HG03280 (cell line): ENCODE measurements around the gene GPR39.
"Not testable (repeated sequence)": the region's sequence is repeated elsewhere in the genome, so short reads cannot be mapped to it uniquely, and the experiment has no call there.

Experiments
- ATAC-seq: cut with Tn5 transposase; IDR thresholded peaks from one replicate; pipeline ENCODE4 v1.9.1; 2021; ENCODE audit warnings: mild to moderate bottlenecking, moderate library complexity; ENCODE audit not compliant: unreplicated experiment

GPR39 gene

GRCh38 chr2:132482821-132483220 is 66.2 kb downstream of the GPR39 start:
- ATAC-seq, result no peak

GRCh38 chr2:132484144-132484543 is 67.5 kb downstream of the GPR39 start:
- ATAC-seq, result no peak

- no peak for ATAC-seq
Observed at GRCh38 chr2:132488491-132488890, 71.9 kb downstream of the GPR39 start.

- no peak for ATAC-seq
Observed at GRCh38 chr2:132489150-132489549, 72.5 kb downstream of the GPR39 start.

- no peak for ATAC-seq
Observed at GRCh38 chr2:132495881-132496280, 79.3 kb downstream of the GPR39 start.

DNA sequence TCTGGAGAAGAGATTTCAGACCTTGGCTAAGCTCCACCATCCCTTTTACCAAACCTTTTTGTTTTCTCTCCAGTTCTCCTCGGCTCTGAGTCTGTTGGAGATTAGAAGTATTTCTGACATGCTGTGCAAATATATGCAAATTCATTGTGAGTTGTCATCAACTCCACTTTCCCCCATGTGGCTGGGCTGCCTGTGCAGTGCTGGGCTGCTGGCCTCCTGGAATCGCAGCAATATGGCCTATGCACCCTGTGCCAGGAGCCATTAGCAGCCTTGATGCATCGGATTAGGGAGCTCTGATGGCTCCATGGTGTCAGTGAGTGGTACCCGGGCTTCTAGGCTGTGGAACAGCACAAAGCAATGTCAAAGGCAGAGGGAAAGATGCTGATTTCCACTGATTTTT is 80.0 kb downstream of the GPR39 start:
- no peak for ATAC-seq

DNA sequence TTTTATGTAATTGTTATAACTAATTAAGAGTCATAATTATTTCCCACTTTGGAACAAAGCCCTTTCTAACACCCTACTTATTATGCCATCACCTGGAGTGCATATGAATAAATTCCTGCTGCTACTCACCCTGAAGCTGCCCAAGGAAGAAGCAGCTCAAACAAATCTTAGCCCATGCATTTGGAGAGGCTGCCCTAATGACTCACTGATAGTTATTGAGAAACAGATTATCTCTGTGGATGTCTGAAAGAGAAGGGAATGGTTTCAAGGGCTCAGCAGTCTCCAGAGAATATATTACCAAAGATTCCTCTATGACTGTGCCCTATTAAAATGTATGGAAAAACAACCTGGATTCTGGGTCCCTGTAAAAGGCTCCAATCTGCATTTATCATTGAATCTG is 81.0 kb downstream of the GPR39 start:
- no peak for ATAC-seq

DNA sequence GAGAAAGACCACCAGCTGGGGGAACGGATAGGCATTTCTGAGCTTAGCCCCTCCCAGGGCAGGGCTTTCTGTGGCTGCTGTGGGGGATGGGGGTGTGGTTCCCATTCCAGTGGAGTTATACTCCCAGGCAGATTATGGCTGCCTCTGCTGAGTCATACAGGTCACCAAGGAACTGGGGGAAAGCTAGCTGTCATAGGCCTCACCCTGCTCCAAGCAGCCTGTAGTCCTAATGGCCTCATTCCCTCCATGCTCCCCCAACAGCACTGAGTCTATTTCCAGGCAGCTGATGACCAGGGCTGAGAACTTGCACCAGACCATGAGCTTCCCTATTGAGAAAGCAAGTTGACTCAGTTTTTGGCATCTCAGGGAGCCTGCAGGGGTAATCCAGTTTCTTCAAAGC is 87.1 kb downstream of the GPR39 start:
- ATAC-seq, result no peak

- no peak for ATAC-seq
Observed at GRCh38 chr2:132515010-132515409, 98.4 kb downstream of the GPR39 start.

GRCh38 chr2:132517386-132517785 is 100.8 kb downstream of the GPR39 start:
- ATAC-seq, result no peak

DNA sequence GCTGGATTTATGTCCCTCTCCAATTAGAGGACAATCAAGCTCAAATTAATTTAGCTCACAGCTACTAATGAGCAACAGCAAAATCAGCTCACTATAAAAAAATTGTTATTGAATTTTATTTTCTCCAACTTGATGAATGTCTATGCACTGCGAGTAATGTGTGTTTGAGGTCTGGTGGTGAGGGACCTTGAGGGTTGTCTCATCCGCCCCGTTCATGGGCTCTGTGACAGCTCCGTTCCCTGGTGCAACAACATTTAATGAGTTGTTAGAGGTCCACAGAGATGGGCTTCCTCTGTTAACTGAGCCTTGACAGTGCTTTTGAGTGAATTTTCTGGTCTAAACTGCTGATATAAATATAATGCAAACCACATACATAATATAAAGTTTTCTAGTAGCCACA is 101.7 kb downstream of the GPR39 start:
- no peak for ATAC-seq

DNA sequence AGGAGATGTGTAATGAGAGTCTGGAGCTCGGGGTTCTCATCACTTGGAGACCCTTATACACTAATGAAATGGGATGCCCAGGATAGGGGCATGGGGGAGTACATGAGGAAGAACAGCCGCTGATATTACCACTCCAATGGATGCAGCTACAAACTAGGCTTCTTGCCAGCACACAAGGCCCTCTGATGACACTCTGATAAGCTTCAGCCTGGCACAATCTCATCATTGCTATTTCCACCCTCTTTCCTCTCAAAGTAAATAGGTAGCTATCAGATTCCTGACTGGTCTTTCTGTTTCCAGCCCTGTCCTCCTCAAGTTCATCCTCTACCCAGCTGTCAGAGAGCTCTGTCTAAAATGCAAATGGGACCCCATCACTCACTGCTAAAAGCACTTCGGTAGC is 103.0 kb downstream of the GPR39 start:
- ATAC-seq, result no peak

GRCh38 chr2:132521341-132521740 is 104.7 kb downstream of the GPR39 start:
- no peak for ATAC-seq

DNA sequence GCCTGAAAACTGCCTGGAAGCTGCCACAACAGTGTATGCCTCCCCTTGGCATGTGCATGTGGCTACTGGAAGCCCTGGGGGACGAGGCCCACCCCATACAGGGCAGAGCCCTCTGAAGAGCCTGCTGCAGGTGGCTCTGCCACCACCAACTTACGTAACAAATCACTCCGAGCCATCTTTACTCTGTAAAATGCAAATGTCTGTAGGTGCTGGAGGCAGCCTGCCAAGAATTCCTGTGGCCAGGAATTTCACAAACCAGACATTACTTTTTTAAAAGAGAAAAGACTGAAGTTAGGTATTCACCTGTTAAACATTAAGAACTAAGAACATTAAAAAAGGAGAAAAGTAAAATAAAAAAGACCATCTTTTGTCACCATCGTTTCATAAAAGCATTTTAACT is 106.3 kb downstream of the GPR39 start:
- ATAC-seq, result no peak

DNA sequence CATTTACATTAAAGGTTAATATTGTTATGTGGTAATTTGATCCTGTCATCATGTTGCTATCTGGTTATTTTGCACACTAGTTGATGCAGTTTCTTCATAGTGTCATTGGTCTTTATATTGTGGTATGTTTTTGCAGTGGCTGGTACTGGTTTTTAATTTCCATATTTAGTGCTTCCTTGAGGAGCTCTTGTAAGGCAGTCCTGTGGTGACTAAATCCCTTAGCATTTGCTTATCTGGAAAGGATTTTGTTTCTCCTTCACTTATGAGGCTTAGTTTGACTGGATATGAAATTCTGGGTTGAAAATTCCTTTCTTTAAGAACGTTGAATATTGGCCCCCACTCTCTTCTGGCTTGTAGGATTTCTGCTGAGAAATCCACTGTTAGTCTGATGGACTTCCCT is 120.5 kb downstream of the GPR39 start:
- ATAC-seq, result not testable (repeated sequence)

GRCh38 chr2:132538331-132538855 is 121.8 kb downstream of the GPR39 start:
- ATAC-seq, result no peak

- ATAC-seq, result no peak
Observed at GRCh38 chr2:132540166-132540565, 123.6 kb downstream of the GPR39 start.

- ATAC-seq, result no peak
Observed at GRCh38 chr2:132542953-132543569, 126.5 kb downstream of the GPR39 start.

DNA sequence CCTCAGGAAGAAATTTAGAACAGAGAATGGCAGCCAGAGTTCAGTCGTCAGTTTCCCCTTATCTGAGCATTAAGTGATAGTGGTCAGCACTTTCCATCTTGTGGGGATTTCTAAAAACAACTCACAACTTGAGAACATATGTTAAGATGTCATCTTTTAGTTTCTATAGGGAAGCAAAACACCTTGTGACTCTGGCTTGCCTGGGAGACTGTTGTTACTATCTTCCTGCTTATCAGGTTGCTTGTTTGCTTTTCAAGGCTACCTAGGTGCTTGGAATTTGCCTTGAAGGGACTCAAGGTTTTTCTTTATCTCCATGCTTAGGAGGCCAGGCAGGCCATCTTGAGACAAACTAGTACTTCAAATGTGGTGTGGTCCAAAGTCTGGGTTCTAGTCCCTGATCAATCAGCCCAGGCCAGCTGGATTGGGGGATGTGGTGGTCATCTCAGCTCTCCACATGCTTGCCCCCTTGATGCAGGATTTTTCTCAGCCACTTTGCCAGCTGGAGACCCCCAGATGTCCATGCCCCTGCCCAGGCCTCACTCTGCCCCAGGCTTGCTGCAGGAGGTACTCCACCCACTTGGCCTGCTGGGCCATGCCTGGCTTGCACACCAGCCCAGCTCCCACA is 127.5 kb downstream of the GPR39 start:
- ATAC-seq, result no peak

- ATAC-seq, result no peak
Observed at GRCh38 chr2:132547090-132547687, 130.6 kb downstream of the GPR39 start.

GRCh38 chr2:132549935-132550670 is 133.5 kb downstream of the GPR39 start:
- ATAC-seq, result no peak

GRCh38 chr2:132550946-132551345 is 134.3 kb downstream of the GPR39 start:
- ATAC-seq, result no peak
